K562 (cell line): ENCODE data around the gene TMEM252. TPM values are rescaled to one million over a fixed set of nuclear protein-coding genes. Genes with fewer than 3 reads are reported as not detected.

Experiments
- ATAC-seq: fragments of 200-7000 bp; cut with Tn5 transposase; 3 replicates; pipeline ENCODE4 v1.9.1; 2020; ENCODE audit warnings: moderate library complexity
- BruUV-seq: library from RNA; stranded (reverse); fragments of 400-500 nt; replicated peaks from 2 replicates; lab custom pipeline; 2021; lab: Mats Ljungman, UMichigan
- CTCF ChIA-PET: fragments of 300-600 bp; formaldehyde crosslinking; extraction: SDS; loops from one replicate; lab custom pipeline; 2021; ENCODE audit warnings: low intra/inter-chr PET ratio; lab: Yijun Ruan, JAX
- POLR2A ChIA-PET: fragments of 300-600, 350-650 bp; sonication (Branson Sonifier 250); formaldehyde crosslinking; extraction: SDS; loops from one replicate; lab custom pipeline; 2021; ENCODE audit warnings: antibody characterized with exemption, inconsistent platforms; lab: Yijun Ruan, JAX
- DNase-seq, 4 experiments: peaks; one replicate each; pipeline versions ENCODE4 v3.0.0 to v3.0.0-alpha.2; 2011 to 2018; ENCODE audit warnings: low spot score in 3 of 4, mixed read lengths in 3 of 4; ENCODE audit errors: extremely low read depth in 1 of 4
- FAIRE-seq: peaks from 2 replicates; lab custom pipeline; 2011; peaks lifted over from hg19 to GRCh38; lab: Jason Lieb, UNC
- H2AFZ ChIP-seq: 2 replicates; pipeline ENCODE4 v1.6.0; 2011; ENCODE audit warnings: low read depth, low read length, control low read depth, inconsistent platforms
- H3K27ac ChIP-seq: fragments of 200-600 bp; 3 replicates; pipeline ENCODE4 v1.8.0; 2011; ENCODE audit warnings: low read depth, mild to moderate bottlenecking, control low read depth, inconsistent platforms, low read length, moderate library complexity, mixed read lengths; ENCODE audit errors: extremely low read depth
- H3K27me3 ChIP-seq, 2 experiments: fragments of 300-600 bp in 1 of 2; 2 replicates in 1 of 2; 3 replicates in 1 of 2; pipeline versions ENCODE4 v1.6.0 to v1.8.0; 2011; ENCODE audit warnings: inconsistent platforms in 2 of 2, low read length in 2 of 2, mild to moderate bottlenecking in 1 of 2, mixed read lengths in 1 of 2, moderate library complexity in 1 of 2; ENCODE audit not compliant: control insufficient read depth in 2 of 2, insufficient read depth in 2 of 2
- H3K36me3 ChIP-seq: fragments of 300-600 bp; 3 replicates; pipeline ENCODE4 v1.8.0; 2011; ENCODE audit warnings: mild to moderate bottlenecking, low read length, inconsistent platforms; ENCODE audit not compliant: control insufficient read depth, insufficient read depth
- H3K4me1 ChIP-seq, 2 experiments: fragments of 200-600 bp in 1 of 2; replicated peaks in 1 of 2; 2 replicates in 1 of 2; 3 replicates in 1 of 2; pipeline versions ENCODE4 v1.5.1 to v1.8.0; 2011; ENCODE audit warnings: inconsistent platforms in 2 of 2, low read length in 2 of 2, mild to moderate bottlenecking in 1 of 2, mixed read lengths in 1 of 2, moderate library complexity in 1 of 2; ENCODE audit not compliant: control insufficient read depth in 2 of 2, insufficient read depth in 2 of 2
- H3K4me2 ChIP-seq: 2 replicates; pipeline ENCODE4 v1.6.1; 2011; ENCODE audit warnings: low read length, control low read depth, inconsistent platforms, mixed read lengths; ENCODE audit not compliant: insufficient read depth
- H3K4me3 ChIP-seq: fragments of 200-600 bp; sonication (generic), shearing (Covaris generic); 2 replicates; pipeline ENCODE4 v1.5.1; 2016; ENCODE audit warnings: control low read depth, inconsistent platforms
- H3K79me2 ChIP-seq: fragments of 200-600 bp; 3 replicates; pipeline ENCODE4 v1.8.0; 2011; ENCODE audit warnings: low read length, inconsistent platforms; ENCODE audit not compliant: control insufficient read depth, insufficient read depth
- H3K9ac ChIP-seq, 2 experiments: 2 replicates each; pipeline versions ENCODE4 v1.6.0 to v1.6.1; 2011; ENCODE audit warnings: low read depth in 2 of 2, low read length in 2 of 2, control low read depth in 1 of 2, inconsistent platforms in 1 of 2, mild to moderate bottlenecking in 1 of 2, mixed read lengths in 1 of 2; ENCODE audit not compliant: insufficient read depth in 1 of 2
- H3K9me1 ChIP-seq: one replicate; pipeline ENCODE4 v1.6.0; 2011; ENCODE audit warnings: inconsistent platforms, mild to moderate bottlenecking, low read length, moderate library complexity; ENCODE audit not compliant: control insufficient read depth, insufficient read depth
- H3K9me3 ChIP-seq: replicated peaks from 2 replicates; pipeline ENCODE4 v1.5.1; 2011; ENCODE audit warnings: low read depth, low read length, inconsistent platforms; ENCODE audit not compliant: control insufficient read depth, insufficient read depth
- H4K20me1 ChIP-seq: replicated peaks from 2 replicates; pipeline ENCODE4 v1.6.1; 2011; ENCODE audit warnings: low read length, inconsistent platforms, mixed read lengths; ENCODE audit not compliant: control insufficient read depth, insufficient read depth
- CC2D1A ChIP-seq: fragments of 450-650 bp; IDR thresholded peaks from 2 replicates; pipeline ENCODE4 v1.6.1; 2017; ENCODE audit warnings: mild to moderate bottlenecking
- E2F3 ChIP-seq: fragments of 250-450 bp; sonication (Bioruptor Pico); IDR thresholded peaks from 2 replicates; pipeline ENCODE4 v1.4.0; 2020; ENCODE audit warnings: mild to moderate bottlenecking
- FOXP1 ChIP-seq: sonication (generic); formaldehyde crosslinking; IDR thresholded peaks from 2 replicates; pipeline ENCODE4 v1.8.0; 2022; ENCODE audit warnings: mild to moderate bottlenecking, missing genetic modification reagents
- GMEB1 ChIP-seq: fragments of 250-450 bp; sonication (Bioruptor Pico); IDR thresholded peaks from 2 replicates; pipeline ENCODE4 v1.4.0; 2020; ENCODE audit warnings: mild to moderate bottlenecking
- HDAC2 ChIP-seq: fragments of 450-650 bp; IDR thresholded peaks from 2 replicates; pipeline ENCODE4 v1.6.1; 2016; ENCODE audit warnings: mild to moderate bottlenecking
- HIVEP1 ChIP-seq: fragments of 250-450 bp; sonication (Bioruptor Pico); IDR thresholded peaks from 2 replicates; pipeline ENCODE4 v1.4.0; 2020; ENCODE audit warnings: mild to moderate bottlenecking
- NFYB ChIP-seq: IDR thresholded peaks from 2 replicates; pipeline ENCODE4 v1.6.1; 2011; ENCODE audit warnings: mild to moderate bottlenecking, moderate library complexity; ENCODE audit not compliant: insufficient read length; ENCODE audit errors: extremely low read depth
- POLR3A ChIP-seq: IDR thresholded peaks from 2 replicates; pipeline ENCODE4 v1.6.1; 2011; ENCODE audit warnings: borderline replicate concordance, mild to moderate bottlenecking, moderate library complexity; ENCODE audit not compliant: insufficient read length, insufficient read depth; ENCODE audit errors: extremely low read depth
- PREB ChIP-seq: sonication (generic); formaldehyde crosslinking; IDR thresholded peaks from 2 replicates; pipeline ENCODE4 v1.8.1; 2023; ENCODE audit warnings: mild to moderate bottlenecking, missing genetic modification reagents
- RCOR1 ChIP-seq, 2 experiments: IDR thresholded peaks; 2 replicates each; pipeline ENCODE4 v1.6.1; 2012; ENCODE audit warnings: low read depth in 2 of 2, low read length in 2 of 2, borderline replicate concordance in 1 of 2, improper control_type of control experiment in 1 of 2
- TCF15 ChIP-seq: fragments of 250-450 bp; sonication (Bioruptor Pico); IDR thresholded peaks from 2 replicates; pipeline ENCODE4 v1.8.0; 2022; ENCODE audit warnings: moderate library complexity, mild to moderate bottlenecking, inconsistent platforms
- TRIM25 ChIP-seq: fragments of 450-650 bp; IDR thresholded peaks from 2 replicates; pipeline ENCODE4 v1.7.0; 2016; ENCODE audit warnings: borderline replicate concordance
- ZHX1 ChIP-seq: fragments of 150-350 bp; conservative IDR thresholded peaks from 2 replicates; pipeline ENCODE4 v1.6.1; 2014; ENCODE audit warnings: low read length
- ZNF23 ChIP-seq: fragments of 250-450 bp; sonication (Bioruptor Pico); IDR thresholded peaks from 2 replicates; pipeline ENCODE4 v1.4.0; 2020; ENCODE audit warnings: mild to moderate bottlenecking
- WGBS: fragments of 100-300 bp; shearing (Covaris generic); methylation state at CpG from one replicate; pipeline ENCODE4 v1.1.6; 2016; ENCODE audit warnings: low coverage, mixed read lengths; ENCODE audit not compliant: insufficient coverage; ENCODE audit errors: missing lambda C conversion rate; 5-methylcytosine and 5-hydroxymethylcytosine counted together
- in situ Hi-C: fragments of 300-500 bp; cut with MboI; formaldehyde crosslinking; loops from 4 replicates; pipeline ENCODE4 v1.15.0; 2018; ENCODE audit warnings: inconsistent platforms, mixed read lengths
- intact Hi-C: fragments of 100-400 bp; cut with micrococcal nuclease; formaldehyde crosslinking; loops from 2 replicates; pipeline ENCODE4 v1.14.2; 2022
- polyA plus RNA-seq, 8 experiments: library from polyadenylated mRNA; depleted of rRNA in 4 of 8; stranded (reverse) in 5 of 8; unstranded in 3 of 8; fragments of >200 nt; fragmentation: Nextera tagmentation in 2 of 8; fragmentation: Illumina TruSeq in 1 of 8; extraction: Ambion mirVana in 2 of 8; extraction: Trizol in 1 of 8; gene quantifications; 2 replicates each; pipeline versions ENCODE4 v1.2.1 to v1.2.3, GENCODE V29; 2011 to 2014; ENCODE audit warnings: inconsistent platforms in 1 of 8, missing spikeins in 1 of 8
- total RNA-seq, 7 experiments: library from RNA; depleted of rRNA in 6 of 7; stranded (reverse); fragments of >200 nt in 6 of 7; fragmentation: Illumina TruSeq in 2 of 7; extraction: Trizol in 2 of 7; gene quantifications; 2 replicates each; pipeline versions ENCODE4 v1.2.1 to v1.2.3, GENCODE V29; 2011 to 2021; ENCODE audit warnings: low replicate concordance in 1 of 7

The TMEM252 gene
- total and polyA plus RNA-seq, 9 of the 15 experiments (the other 6 are each of a cell fraction or from before 2014, with no cell fraction given) = not detected

GRCh38 chr9:68577774-68578591, 37.3 kb upstream of the TMEM252 start:
- BruUV-seq = no TSS peak
- 1% methylated on average over 7 of the region's 7 CpGs for WGBS
- Histone ChIP-seq H4K20me1 (no peaks in the 10 kb centered on the region), H3K9me3 (no peaks in the 10 kb centered on the region), H3K36me3 (no peaks in the 10 kb centered on the region), H2AFZ (no peak overlapping the region), H3K4me2 (no peak overlapping the region), H3K27ac (no peak overlapping the region), H3K9me1 (no peaks in the 10 kb centered on the region), H3K4me3 (no peak overlapping the region), H3K9ac (no peak overlapping the region), H3K4me1 (no peaks in the 10 kb centered on the region; a peak in 1 of 5 replicates), H3K27me3 (no peaks in the 10 kb centered on the region; a peak in 2 of 5 replicates), H3K79me2 (no peaks in the 10 kb centered on the region)
- intact Hi-C loops (no loop called here), in situ Hi-C loops (no loop called here)
- ChIA-PET POLR2A (interaction anchor here (0.6 kb wide), 2 partner anchors 27 to 442 kb away, joined by 3 to 4 read pairs; no protein-coding TSS in a partner anchor), CTCF (no interaction called here)
- no peak for DNase-seq
- no peak for FAIRE-seq
- no peak for ATAC-seq
- TF ChIP-seq TRIM25 (no peak), ZHX1 (no peak), POLR3A (no peak), HDAC2 (no peak), TCF15 (CRISPR knock-in tag) (no peak), RCOR1 (IDR thresholded peaks at IDR 0.05; ENCODE audit: borderline replicate concordance in 1 of 2, low read depth in 2 of 2, low read length in 2 of 2) (no peak), PREB (CRISPR knock-in tag) (no peak), GMEB1 (CRISPR knock-in tag) (no peak), CC2D1A (no peak), E2F3 (CRISPR knock-in tag) (no peak), FOXP1 (CRISPR knock-in tag) (no peak), HIVEP1 (CRISPR knock-in tag) (no peak), ZNF23 (no peak), NFYB (no peak)
